ENCODE results near the gene ZFAND3. TPM values are rescaled to one million over a fixed set of nuclear protein-coding genes. Genes with fewer than 3 reads are reported as not detected.

ZFAND3 gene
- total RNA-seq, 1 experiment from 2014 or later, result 47.2 TPM

DNA sequence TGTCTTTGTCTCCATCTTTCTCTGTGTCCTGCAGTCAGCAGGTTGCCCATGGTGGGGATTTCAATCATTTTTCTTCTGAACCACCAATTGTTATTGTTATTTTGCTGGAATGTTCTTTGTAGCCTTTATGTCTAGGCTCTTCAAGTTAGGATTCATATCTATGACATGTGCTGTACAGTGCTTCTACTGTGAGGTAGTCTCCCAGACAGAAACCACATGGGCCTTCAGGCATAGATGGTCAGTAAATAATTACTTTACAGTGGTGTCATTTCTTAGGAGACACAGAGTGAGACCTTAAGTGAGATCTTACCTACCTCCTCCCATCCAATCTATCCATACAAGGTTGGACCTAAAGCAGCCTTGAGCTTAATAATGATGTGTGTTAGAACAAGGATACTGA, 265.5 kb downstream of the ZFAND3 start:
- Histone ChIP-seq H3K4me2 (ENCODE audit: low read length) (no peak overlapping the region), H3K27me3 (ENCODE audit: insufficient read depth, low read length) (no peaks in the 10 kb centered on the region), H3K79me2 (ENCODE audit: insufficient read depth, low read length) (no peaks in the 10 kb centered on the region), H2AFZ (ENCODE audit: low read depth, low read length, poor library complexity, severe bottlenecking) (no peak overlapping the region), H3K9me2 (ENCODE audit: insufficient read depth) (no peaks in the 10 kb centered on the region), H3K9ac (ENCODE audit: low read length) (no peak overlapping the region), H3K4me3 (replicated peaks in 1 of 2; ENCODE audit: low read depth in 1 of 2, low read length in 2 of 2) (no peak overlapping the region), H3K36me3 (ENCODE audit: control insufficient read depth in 1 of 2, insufficient read depth in 2 of 2, low read length in 2 of 2) (no peaks in the 10 kb centered on the region), H3K27ac (ENCODE audit: low read depth, low read length) (no peak overlapping the region), H3K9me3 (ENCODE audit: control insufficient read depth in 1 of 2, insufficient read depth in 1 of 2, low read depth in 1 of 2, low read length in 2 of 2) (no peaks in the 10 kb centered on the region), H3K4me1 (ENCODE audit: control insufficient read depth in 1 of 2, insufficient read depth in 2 of 2, low read length in 2 of 2) (no peaks in the 10 kb centered on the region), H4K20me1 (ENCODE audit: insufficient read depth) (no peaks in the 10 kb centered on the region)
- BruUV-seq (replicated peaks), result no TSS peak
- POLR2A ChIA-PET, result no interaction called here
- CTCF ChIA-PET, result no interaction called here
- ATAC-seq (no peak), DNase-seq (ENCODE audit: low read depth, low spot score) (no peak)
- intact Hi-C loops (cut with micrococcal nuclease), result no loop called here
- TF ChIP-seq REST (IDR thresholded peaks at IDR 0.05; ENCODE audit: low read depth), result no peak
- TF ChIP-seq EZH2 (IDR thresholded peaks at IDR 0.05), result no peak
- no peak for TF ChIP-seq EZH2phosphoT487 (IDR thresholded peaks at IDR 0.05; ENCODE audit: borderline replicate concordance)
- no peak for TF ChIP-seq SRF (IDR thresholded peaks at IDR 0.05; ENCODE audit: low read depth)
- no peak for TF ChIP-seq SP1 (IDR thresholded peaks at IDR 0.05; ENCODE audit: low read depth)
- no peak for TF ChIP-seq CEBPB (IDR thresholded peaks at IDR 0.05; ENCODE audit: low read depth)
- TF ChIP-seq FOSL1 (IDR thresholded peaks at IDR 0.05; ENCODE audit: low read depth), result no peak
- TF ChIP-seq, protein P1, sequence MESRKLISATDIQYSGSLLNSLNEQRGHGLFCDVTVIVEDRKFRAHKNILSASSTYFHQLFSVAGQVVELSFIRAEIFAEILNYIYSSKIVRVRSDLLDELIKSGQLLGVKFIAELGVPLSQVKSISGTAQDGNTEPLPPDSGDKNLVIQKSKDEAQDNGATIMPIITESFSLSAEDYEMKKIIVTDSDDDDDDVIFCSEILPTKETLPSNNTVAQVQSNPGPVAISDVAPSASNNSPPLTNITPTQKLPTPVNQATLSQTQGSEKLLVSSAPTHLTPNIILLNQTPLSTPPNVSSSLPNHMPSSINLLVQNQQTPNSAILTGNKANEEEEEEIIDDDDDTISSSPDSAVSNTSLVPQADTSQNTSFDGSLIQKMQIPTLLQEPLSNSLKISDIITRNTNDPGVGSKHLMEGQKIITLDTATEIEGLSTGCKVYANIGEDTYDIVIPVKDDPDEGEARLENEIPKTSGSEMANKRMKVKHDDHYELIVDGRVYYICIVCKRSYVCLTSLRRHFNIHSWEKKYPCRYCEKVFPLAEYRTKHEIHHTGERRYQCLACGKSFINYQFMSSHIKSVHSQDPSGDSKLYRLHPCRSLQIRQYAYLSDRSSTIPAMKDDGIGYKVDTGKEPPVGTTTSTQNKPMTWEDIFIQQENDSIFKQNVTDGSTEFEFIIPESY (IDR thresholded peaks at IDR 0.05; ENCODE audit: extremely low read depth, insufficient replicate concordance, low read length), result no peak
- no peak for TF ChIP-seq ATF3 (IDR thresholded peaks at IDR 0.05)
- TF ChIP-seq, protein P2, sequence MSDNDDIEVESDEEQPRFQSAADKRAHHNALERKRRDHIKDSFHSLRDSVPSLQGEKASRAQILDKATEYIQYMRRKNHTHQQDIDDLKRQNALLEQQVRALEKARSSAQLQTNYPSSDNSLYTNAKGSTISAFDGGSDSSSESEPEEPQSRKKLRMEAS (IDR thresholded peaks at IDR 0.05), result no peak
- no peak for TF ChIP-seq CTCF (IDR thresholded peaks at IDR 0.05 in 2 of 3, conservative IDR thresholded peaks at IDR 0.05 in 1 of 3; ENCODE audit: borderline replicate concordance in 1 of 3, insufficient read depth in 1 of 3, low read depth in 2 of 3, low read length in 2 of 3)
- no peak for TF ChIP-seq CBX3 (IDR thresholded peaks at IDR 0.05; ENCODE audit: low read depth)
- TF ChIP-seq RAD21 (IDR thresholded peaks at IDR 0.05; ENCODE audit: low read depth), result no peak
- no peak for TF ChIP-seq YY1 (IDR thresholded peaks at IDR 0.05; ENCODE audit: extremely low read depth, insufficient replicate concordance, low read depth, low read length)
- no peak for TF ChIP-seq TCF7L2 (IDR thresholded peaks at IDR 0.05; ENCODE audit: borderline replicate concordance, extremely low read depth, insufficient read depth, insufficient read length)
- TF ChIP-seq ELF1 (IDR thresholded peaks at IDR 0.05; ENCODE audit: borderline replicate concordance, low read depth), result no peak
- no peak for TF ChIP-seq JUND (IDR thresholded peaks at IDR 0.05)
- RAD21 ChIA-PET (ENCODE audit: low non-redundant PET in 1 of 2, low total read pairs in 2 of 2, uncharacterized antibody in 2 of 2, unreplicated experiment in 2 of 2), result no interaction called here
